T-helper 2 cell (primary cell): Measurements from ENCODE around the gene VMP1.
A peak's percentile ranks its signal among the peaks of the same experiment; 100 is the strongest.
"Not testable (repeated sequence)": the region's sequence is repeated elsewhere in the genome, so short reads cannot be mapped to it uniquely, and the experiment has no call there.

ENCODE experiments used
- DNase-seq, 5 experiments: peaks; one replicate each; pipeline versions ENCODE4 v3.0.0 to v3.0.0-alpha.2; 2012 to 2022

The VMP1 gene

GRCh38 chr17:59783221-59784047 lies 76.0 kb downstream of the VMP1 start:
- DNase-seq = peak in 1 of 5 experiments; percentile 82

- DNase-seq = peak in 1 of 5 experiments; percentile 65
These were observed 77.8 kb downstream of the VMP1 start for GRCh38 chr17:59785091-59785799.

GRCh38 chr17:59786213-59786535 lies 78.7 kb downstream of the VMP1 start:
- DNase-seq = no peak

- DNase-seq = peak in 4 of 5 experiments; percentile 50 to 100 (median 69)
These were observed 79.3 kb downstream of the VMP1 start for GRCh38 chr17:59786536-59787319.

GRCh38 chr17:59789849-59790248 lies 82.4 kb downstream of the VMP1 start:
- not testable (repeated sequence) for DNase-seq

- DNase-seq = not testable (repeated sequence)
These were observed 83.0 kb downstream of the VMP1 start for GRCh38 chr17:59790418-59790817.

GRCh38 chr17:59790910-59791309 lies 83.5 kb downstream of the VMP1 start:
- DNase-seq = no peak

GRCh38 chr17:59791603-59792457 lies 84.4 kb downstream of the VMP1 start:
- no peak for DNase-seq

GRCh38 chr17:59792458-59792823 lies 85.0 kb downstream of the VMP1 start:
- DNase-seq = not testable (repeated sequence)

GRCh38 chr17:59793205-59793604 lies 85.8 kb downstream of the VMP1 start:
- no peak for DNase-seq

GRCh38 chr17:59796138-59796537 lies 88.7 kb downstream of the VMP1 start:
- DNase-seq = no peak

GRCh38 chr17:59796785-59797205 lies 89.3 kb downstream of the VMP1 start:
- DNase-seq = no peak

- no peak for DNase-seq
These were observed 90.7 kb downstream of the VMP1 start for GRCh38 chr17:59798111-59798510.

GRCh38 chr17:59800530-59800942 lies 93.1 kb downstream of the VMP1 start:
- DNase-seq = no peak

- no peak for DNase-seq
These were observed 94.7 kb downstream of the VMP1 start for GRCh38 chr17:59802160-59802559.

- no peak for DNase-seq
These were observed 97.5 kb downstream of the VMP1 start for GRCh38 chr17:59804901-59805465.

GRCh38 chr17:59806322-59806721 lies 98.9 kb downstream of the VMP1 start:
- not testable (repeated sequence) for DNase-seq

- no peak for DNase-seq
These were observed 100.5 kb downstream of the VMP1 start for GRCh38 chr17:59807892-59808509.

GRCh38 chr17:59810894-59811153 lies 103.4 kb downstream of the VMP1 start:
- no peak for DNase-seq

- DNase-seq = no peak
These were observed 103.8 kb downstream of the VMP1 start for GRCh38 chr17:59811209-59811608.

GRCh38 chr17:59812139-59812538 lies 104.7 kb downstream of the VMP1 start:
- DNase-seq = no peak

GRCh38 chr17:59814276-59814675 lies 106.8 kb downstream of the VMP1 start:
- no peak for DNase-seq
